Activated CD8-positive, alpha-beta T cell treated with anti-CD3 and anti-CD28 coated beads, Interleukin-2, amount 10 ng/mL, durations not matched to agents 7 days and 5 days (primary cell): ENCODE measurements around the gene MYZAP. TPM values are rescaled to one million over a fixed set of nuclear protein-coding genes. Genes with fewer than 3 reads are reported as not detected.

Source experiments
- ATAC-seq: fragments of 150-1000 bp; cut with Tn5 transposase; one replicate; pipeline ENCODE4 v1.10.0; 2021; ENCODE audit warnings: moderate library complexity
- CTCF ChIA-PET: fragments of 350-600 bp; sonication (Branson Sonifier 250); formaldehyde crosslinking; loops from one replicate; lab custom pipeline; 2021; ENCODE audit warnings: antibody characterized with exemption; lab: Charles Lee
- POLR2A ChIA-PET: fragments of 350-600 bp; sonication (Branson Sonifier 250); formaldehyde crosslinking; loops from one replicate; lab custom pipeline; 2021; ENCODE audit warnings: antibody characterized with exemption; lab: Charles Lee
- DNase-seq: peaks from one replicate; pipeline ENCODE4 v3.0.0-alpha.2; 2020
- H3K27ac Mint-ChIP-seq: one replicate; pipeline ENCODE4 v1.8.0; 2021; ENCODE audit warnings: mild to moderate bottlenecking, mixed read lengths
- H3K27me3 Mint-ChIP-seq: one replicate; pipeline ENCODE4 v1.8.0; 2021; ENCODE audit warnings: low read depth, mixed read lengths
- H3K36me3 Mint-ChIP-seq: one replicate; pipeline ENCODE4 v1.8.0; 2021; ENCODE audit warnings: low read depth, mixed read lengths
- H3K4me1 Mint-ChIP-seq: one replicate; pipeline ENCODE4 v1.8.0; 2021; ENCODE audit warnings: low read depth, mixed read lengths
- H3K4me3 Mint-ChIP-seq: one replicate; pipeline ENCODE4 v1.8.0; 2021; ENCODE audit warnings: mild to moderate bottlenecking, mixed read lengths
- H3K9me3 Mint-ChIP-seq: one replicate; pipeline ENCODE4 v1.8.0; 2022; ENCODE audit warnings: mixed read lengths; ENCODE audit not compliant: insufficient read depth
- total RNA-seq, 2 experiments: library from RNA; stranded (reverse); gene quantifications; one replicate each; pipeline ENCODE4 v1.2.3, GENCODE V29; 2021

The MYZAP gene
- total RNA-seq, 2 experiments from 2014 or later, result not detected

DNA sequence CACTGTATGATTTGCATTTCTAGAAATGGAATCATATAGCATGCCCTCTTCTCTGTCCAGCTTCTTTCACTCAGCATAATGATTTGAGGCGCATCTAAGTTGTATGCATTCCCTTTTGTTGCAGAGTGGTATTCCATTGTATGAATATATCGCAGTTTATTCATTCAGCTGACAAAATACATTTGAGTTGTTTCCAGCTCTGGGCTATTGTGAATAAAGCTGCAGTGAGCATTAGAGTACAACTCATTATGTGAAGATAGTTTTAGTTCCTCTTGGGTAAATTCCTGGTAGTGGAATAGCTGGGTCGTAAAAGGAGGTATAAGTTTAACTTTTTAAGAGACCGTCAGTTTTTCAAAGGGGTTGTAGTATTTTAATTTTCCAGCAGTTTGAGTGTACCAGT, 76.3 kb downstream of the MYZAP start:
- ATAC-seq (no peak), DNase-seq (no peak)
- Mint-ChIP-seq H3K27me3 (peaks cover 36% of the 10 kb centered on the region), H3K27ac (no peak overlapping the region), H3K4me3 (no peak overlapping the region), H3K36me3 (no peaks in the 10 kb centered on the region), H3K9me3 (no peaks in the 10 kb centered on the region), H3K4me1 (no peaks in the 10 kb centered on the region)
- ChIA-PET POLR2A (interaction anchor here (1.0 kb wide), 1 partner anchor 39 kb away, joined by 3 read pairs; no protein-coding TSS in a partner anchor), CTCF (interaction anchor here (0.6 kb wide), 1 partner anchor 16 kb away, joined by 3 read pairs; no protein-coding TSS in a partner anchor)

GRCh38 chr15:57671636-57672035, 79.9 kb downstream of the MYZAP start:
- H3K4me3 Mint-ChIP-seq, result no peak overlapping the region
- H3K27ac Mint-ChIP-seq, result no peak overlapping the region
- no peaks in the 10 kb centered on the region for H3K36me3 Mint-ChIP-seq
- ChIA-PET CTCF (no interaction called here), POLR2A (no interaction called here)
- no peak for DNase-seq
- H3K4me1 Mint-ChIP-seq, result no peaks in the 10 kb centered on the region
- H3K27me3 Mint-ChIP-seq, result peaks cover 40% of the 10 kb centered on the region
- H3K9me3 Mint-ChIP-seq, result no peaks in the 10 kb centered on the region
- ATAC-seq, result no peak

DNA sequence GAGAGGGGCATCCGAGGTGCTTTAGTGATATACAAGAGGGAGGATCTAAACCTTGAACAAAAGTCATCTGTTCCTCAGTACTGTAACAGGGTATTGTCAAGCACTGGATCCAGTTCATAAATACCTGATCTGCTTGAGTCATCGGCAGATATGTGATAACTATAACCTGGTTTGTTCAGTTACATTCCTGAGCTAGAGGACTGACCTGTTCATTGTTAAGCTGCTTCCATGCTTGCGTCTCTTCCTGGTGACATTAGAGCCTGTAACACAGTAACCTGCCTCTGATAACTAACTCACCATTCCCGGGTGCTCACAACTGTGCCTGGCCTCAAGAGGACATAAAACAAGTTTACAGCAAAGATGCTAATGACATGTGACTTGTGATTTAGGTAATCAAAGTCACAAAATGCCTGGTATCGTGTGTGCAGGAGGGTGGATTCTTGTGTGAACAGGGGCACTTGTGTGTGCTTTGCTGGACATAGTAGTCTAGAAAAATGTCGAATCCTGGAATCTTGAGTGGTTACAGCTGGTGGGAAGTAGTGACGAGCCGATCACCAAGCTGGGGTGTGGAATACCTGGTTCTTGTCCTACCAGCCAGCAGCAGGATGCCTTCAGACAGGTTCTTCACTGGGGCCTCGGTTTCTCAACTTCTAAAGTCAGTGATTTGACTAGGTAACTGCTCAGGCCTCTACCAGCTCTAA, 83.9 kb downstream of the MYZAP start:
- Mint-ChIP-seq H3K4me3 (no peak overlapping the region), H3K4me1 (peaks cover 7% of the 10 kb centered on the region), H3K36me3 (no peaks in the 10 kb centered on the region), H3K27me3 (peaks cover 22% of the 10 kb centered on the region), H3K9me3 (no peaks in the 10 kb centered on the region), H3K27ac (no peak overlapping the region)
- ATAC-seq (no peak), DNase-seq (no peak)
- CTCF ChIA-PET, result no interaction called here
- POLR2A ChIA-PET, result no interaction called here

GRCh38 chr15:57676585-57676984, 84.9 kb downstream of the MYZAP start:
- Mint-ChIP-seq H3K27ac (no peak overlapping the region), H3K9me3 (no peaks in the 10 kb centered on the region), H3K4me3 (no peak overlapping the region), H3K36me3 (no peaks in the 10 kb centered on the region), H3K4me1 (peaks cover 7% of the 10 kb centered on the region), H3K27me3 (peaks cover 22% of the 10 kb centered on the region)
- ChIA-PET CTCF (no interaction called here), POLR2A (no interaction called here)
- ATAC-seq (no peak), DNase-seq (no peak)

- POLR2A ChIA-PET, result no interaction called here
These were observed 85.5 kb downstream of the MYZAP start for GRCh38 chr15:57677204-57677603.

GRCh38 chr15:57680021-57680420, 88.3 kb downstream of the MYZAP start:
- H3K27me3 Mint-ChIP-seq, result peaks cover 7% of the 10 kb centered on the region
- no peaks in the 10 kb centered on the region for H3K9me3 Mint-ChIP-seq
- ChIA-PET POLR2A (no interaction called here), CTCF (interaction anchor here (1.3 kb wide), 1 partner anchor 13 kb away, joined by 3 read pairs; no protein-coding TSS in a partner anchor)
- no peak overlapping the region for H3K27ac Mint-ChIP-seq
- H3K4me1 Mint-ChIP-seq, result peaks cover 7% of the 10 kb centered on the region
- H3K36me3 Mint-ChIP-seq, result no peaks in the 10 kb centered on the region
- ATAC-seq (no peak), DNase-seq (no peak)
- H3K4me3 Mint-ChIP-seq, result no peak overlapping the region

More at GRCh38 chr15:57677204-57677603, 85.5 kb downstream of the MYZAP start:
- ATAC-seq, result no peak
- H3K27me3 Mint-ChIP-seq, result peaks cover 19% of the 10 kb centered on the region
- no peaks in the 10 kb centered on the region for H3K9me3 Mint-ChIP-seq
- H3K36me3 Mint-ChIP-seq, result no peaks in the 10 kb centered on the region
- CTCF ChIA-PET, result no interaction called here
- DNase-seq, result no peak
- H3K27ac Mint-ChIP-seq, result no peak overlapping the region
- H3K4me3 Mint-ChIP-seq, result no peak overlapping the region
- peaks cover 7% of the 10 kb centered on the region for H3K4me1 Mint-ChIP-seq

DNA sequence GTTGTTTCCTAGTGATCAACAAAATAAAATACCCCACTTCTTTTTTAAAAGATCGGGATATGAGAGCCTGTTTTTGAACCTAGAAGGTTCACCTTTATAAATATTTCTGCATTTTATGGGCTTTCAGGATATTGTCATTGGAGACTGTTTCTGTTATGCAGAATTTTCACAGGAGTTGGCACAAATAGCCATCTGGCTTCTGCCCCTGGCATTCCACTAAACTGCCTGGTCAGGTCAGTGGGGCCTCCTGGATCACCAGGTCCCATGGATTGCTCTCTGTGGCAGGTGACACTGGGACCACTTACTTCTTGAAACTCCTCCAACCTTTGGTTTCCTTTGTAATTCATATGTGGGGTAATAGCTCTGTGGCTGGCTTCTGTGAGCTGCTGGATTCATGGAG, 89.3 kb downstream of the MYZAP start:
- H3K36me3 Mint-ChIP-seq, result no peaks in the 10 kb centered on the region
- H3K27me3 Mint-ChIP-seq, result peaks cover 2% of the 10 kb centered on the region
- ChIA-PET POLR2A (no interaction called here), CTCF (no interaction called here)
- H3K27ac Mint-ChIP-seq, result no peak overlapping the region
- ATAC-seq, result no peak
- no peaks in the 10 kb centered on the region for H3K9me3 Mint-ChIP-seq
- DNase-seq, result no peak
- no peak overlapping the region for H3K4me3 Mint-ChIP-seq
- peaks cover 7% of the 10 kb centered on the region for H3K4me1 Mint-ChIP-seq

DNA sequence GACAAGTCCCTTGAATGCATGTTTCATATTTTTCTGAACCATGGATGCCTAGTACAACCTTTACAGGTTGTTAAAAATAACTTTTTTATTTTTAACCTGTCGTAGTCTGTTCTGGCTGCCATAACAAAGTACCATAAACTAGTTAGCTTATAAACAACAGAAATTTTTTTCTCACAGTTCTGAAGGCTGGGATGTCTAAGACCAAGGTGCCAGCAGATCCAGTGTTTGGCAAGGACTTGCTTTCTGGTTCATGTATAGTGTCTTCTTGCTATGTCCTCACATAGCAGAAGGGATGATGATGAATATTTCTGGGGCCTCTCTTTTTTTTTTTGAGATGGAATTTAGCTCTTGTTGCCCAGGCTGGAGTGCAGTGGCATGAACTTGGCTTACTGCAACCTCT, 91.8 kb downstream of the MYZAP start:
- no peaks in the 10 kb centered on the region for H3K36me3 Mint-ChIP-seq
- CTCF ChIA-PET, result no interaction called here
- no peak overlapping the region for H3K27ac Mint-ChIP-seq
- peaks cover 2% of the 10 kb centered on the region for H3K27me3 Mint-ChIP-seq
- ATAC-seq, result no peak
- DNase-seq, result no peak
- POLR2A ChIA-PET, result no interaction called here
- H3K9me3 Mint-ChIP-seq, result no peaks in the 10 kb centered on the region
- H3K4me1 Mint-ChIP-seq, result peaks cover 7% of the 10 kb centered on the region
- H3K4me3 Mint-ChIP-seq, result no peak overlapping the region

GRCh38 chr15:57684491-57685151, 92.9 kb downstream of the MYZAP start:
- Mint-ChIP-seq H3K9me3 (no peaks in the 10 kb centered on the region), H3K36me3 (no peaks in the 10 kb centered on the region), H3K4me1 (peaks cover 7% of the 10 kb centered on the region), H3K27ac (no peak overlapping the region), H3K4me3 (no peak overlapping the region), H3K27me3 (peaks cover 2% of the 10 kb centered on the region)
- DNase-seq, result no peak
- ChIA-PET POLR2A (no interaction called here), CTCF (no interaction called here)
- no peak for ATAC-seq

DNA sequence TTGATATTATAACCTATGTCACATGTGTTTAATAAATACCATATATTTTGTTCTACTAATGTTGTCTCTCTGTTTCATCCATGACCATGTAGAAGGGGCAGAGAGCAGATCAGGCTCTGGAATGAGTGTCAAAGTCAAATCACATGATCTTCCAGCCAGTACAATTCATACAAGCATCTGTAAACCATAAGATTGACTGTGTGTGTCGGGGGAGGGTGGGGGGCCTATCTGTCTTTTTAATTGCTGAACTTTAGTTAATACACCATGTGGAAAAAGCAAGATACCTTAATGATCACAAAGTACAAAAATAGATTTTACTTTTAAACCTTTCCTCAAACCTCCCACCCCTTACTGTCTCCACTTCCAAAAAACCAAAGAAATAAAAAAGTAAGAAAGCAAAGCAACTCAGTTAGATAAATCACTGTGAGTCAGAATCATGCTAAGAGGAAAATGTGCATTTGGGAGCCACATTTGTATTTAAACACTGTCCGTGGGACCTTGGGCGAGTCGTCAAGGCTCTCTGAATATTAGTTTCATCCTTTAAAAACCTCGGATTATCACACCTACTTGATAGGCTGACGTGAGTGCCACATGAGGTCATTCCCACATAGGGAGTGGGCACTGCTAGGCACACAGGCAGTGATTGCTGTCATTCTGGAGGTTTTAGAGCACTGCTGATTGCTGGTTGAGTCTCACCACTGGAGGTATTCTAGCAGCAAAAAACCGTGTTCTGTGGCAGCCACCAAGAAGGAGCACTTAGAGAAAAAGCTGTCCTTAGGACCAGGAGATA, 93.8 kb downstream of the MYZAP start:
- CTCF ChIA-PET, result no interaction called here
- peaks cover 2% of the 10 kb centered on the region for H3K4me1 Mint-ChIP-seq
- H3K36me3 Mint-ChIP-seq, result no peaks in the 10 kb centered on the region
- no peak overlapping the region for H3K4me3 Mint-ChIP-seq
- POLR2A ChIA-PET, result no interaction called here
- no peak overlapping the region for H3K27ac Mint-ChIP-seq
- peaks cover 2% of the 10 kb centered on the region for H3K27me3 Mint-ChIP-seq
- ATAC-seq (no peak), DNase-seq (no peak)
- no peaks in the 10 kb centered on the region for H3K9me3 Mint-ChIP-seq

DNA sequence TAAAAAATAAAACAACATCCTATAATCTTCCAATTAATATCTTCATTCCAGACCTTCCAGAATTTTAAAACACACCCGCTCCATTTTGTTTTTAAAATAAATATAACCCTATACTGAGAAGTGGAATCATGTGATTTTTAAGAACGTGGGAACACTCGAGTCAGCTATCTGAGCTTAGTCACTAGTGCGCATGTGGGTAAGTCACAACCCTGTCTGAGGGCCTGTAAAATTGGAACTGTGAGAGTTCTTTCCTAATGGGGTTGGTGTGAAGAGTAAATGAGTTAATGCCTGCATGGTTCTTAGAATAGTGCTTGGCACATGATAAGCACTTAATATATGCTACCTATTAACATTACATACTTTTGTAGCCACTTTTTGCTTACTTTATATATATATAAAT, 95.0 kb downstream of the MYZAP start:
- Mint-ChIP-seq H3K27ac (no peak overlapping the region), H3K27me3 (peaks cover 2% of the 10 kb centered on the region), H3K4me3 (no peak overlapping the region), H3K36me3 (no peaks in the 10 kb centered on the region), H3K9me3 (no peaks in the 10 kb centered on the region), H3K4me1 (no peaks in the 10 kb centered on the region)
- CTCF ChIA-PET, result no interaction called here
- no peak for DNase-seq
- ATAC-seq, result no peak
- POLR2A ChIA-PET, result no interaction called here
